Glomerular visceral epithelial cell (primary cell): ENCODE measurements around the gene AIG1.
"Not testable (repeated sequence)": the region's sequence is repeated elsewhere in the genome, so short reads cannot be mapped to it uniquely, and the experiment has no call there.

Experiments
- DNase-seq: peaks from one replicate; pipeline ENCODE4 v3.0.0-alpha.2; 2016; ENCODE audit errors: extremely low spot score

AIG1 gene

GRCh38 chr6:143058987-143059386, 1.7 kb upstream of the AIG1 start:
- DNase-seq, result no peak

GRCh38 chr6:143059663-143060353, 881 bp upstream of the AIG1 start:
- peak; percentile 78 for DNase-seq

GRCh38 chr6:143060354-143060805, 309 bp upstream of the AIG1 start:
- DNase-seq, result peak; percentile 87

- peak; percentile 20 for DNase-seq
These were observed 1.1 kb downstream of the AIG1 start for GRCh38 chr6:143061597-143062385.

- no peak for DNase-seq
These were observed 1.9 kb downstream of the AIG1 start for GRCh38 chr6:143062551-143062950.

GRCh38 chr6:143063631-143064030, 2.9 kb downstream of the AIG1 start:
- no peak for DNase-seq

GRCh38 chr6:143064271-143064670, 3.6 kb downstream of the AIG1 start:
- no peak for DNase-seq

GRCh38 chr6:143064951-143065683, 4.4 kb downstream of the AIG1 start:
- peak; percentile 61 for DNase-seq

GRCh38 chr6:143068001-143068400, 7.3 kb downstream of the AIG1 start:
- peak; percentile 6 for DNase-seq

- no peak for DNase-seq
These were observed 13.4 kb downstream of the AIG1 start for GRCh38 chr6:143074101-143074500.

- no peak for DNase-seq
These were observed 14.1 kb downstream of the AIG1 start for GRCh38 chr6:143074670-143075318.

GRCh38 chr6:143078468-143079324, 18.0 kb downstream of the AIG1 start:
- DNase-seq, result no peak

GRCh38 chr6:143079325-143079640, 18.6 kb downstream of the AIG1 start:
- DNase-seq, result no peak

- not testable (repeated sequence) for DNase-seq
These were observed 21.6 kb downstream of the AIG1 start for GRCh38 chr6:143082274-143082673.

GRCh38 chr6:143084019-143084418, 23.3 kb downstream of the AIG1 start:
- not testable (repeated sequence) for DNase-seq

GRCh38 chr6:143087335-143087734, 26.6 kb downstream of the AIG1 start:
- not testable (repeated sequence) for DNase-seq

- DNase-seq, result no peak
These were observed 27.2 kb downstream of the AIG1 start for GRCh38 chr6:143087856-143088255.

- no peak for DNase-seq
These were observed 29.8 kb downstream of the AIG1 start for GRCh38 chr6:143090314-143091044.

GRCh38 chr6:143092768-143093167, 32.1 kb downstream of the AIG1 start:
- no peak for DNase-seq

GRCh38 chr6:143093290-143093689, 32.6 kb downstream of the AIG1 start:
- no peak for DNase-seq
